ENCODE data around the gene HIPK2.

HIPK2 gene

GRCh38 chr7:139582130-139582650 is 195.6 kb downstream of the HIPK2 start:
- no peak for DNase-seq

DNA sequence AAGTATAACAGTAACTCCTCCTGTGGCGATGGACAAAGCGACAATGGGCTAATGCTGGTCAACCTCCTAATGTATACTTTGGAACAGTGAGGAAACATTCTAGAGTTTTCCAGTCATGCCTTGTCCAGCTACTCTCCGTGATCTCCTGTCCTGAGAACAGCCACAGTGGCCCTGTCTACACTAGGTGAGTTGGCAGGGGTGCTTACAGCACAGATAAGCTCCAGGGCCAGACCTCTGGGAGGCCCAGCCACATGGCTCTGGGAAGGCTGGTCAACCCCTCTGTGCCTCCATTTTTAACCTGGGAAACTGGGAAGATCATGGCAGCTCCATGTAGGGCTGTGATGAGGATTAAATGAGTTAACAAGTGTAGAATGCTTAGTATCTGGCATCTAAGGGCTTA is 197.4 kb downstream of the HIPK2 start:
- no peak for DNase-seq

GRCh38 chr7:139576179-139576973 is 201.4 kb downstream of the HIPK2 start:
- no peak for DNase-seq

DNA sequence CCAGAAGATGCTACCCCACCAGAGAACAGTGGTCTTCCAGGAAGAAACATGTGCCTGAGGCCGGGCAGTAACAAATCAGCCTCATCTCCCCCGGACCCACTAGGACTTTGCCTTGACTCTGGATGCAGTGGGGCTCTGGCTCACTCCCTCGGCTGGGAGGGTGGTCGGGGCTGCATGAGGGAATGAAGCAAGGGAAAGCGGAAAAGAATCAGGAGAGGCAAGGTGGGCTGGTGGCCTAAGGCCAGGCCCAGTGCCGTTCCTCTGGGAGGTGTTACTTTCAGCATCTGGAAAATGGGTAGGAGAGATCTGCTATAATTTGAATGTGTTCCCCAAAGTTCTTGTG is 202.5 kb downstream of the HIPK2 start:
- no peak for DNase-seq

DNA sequence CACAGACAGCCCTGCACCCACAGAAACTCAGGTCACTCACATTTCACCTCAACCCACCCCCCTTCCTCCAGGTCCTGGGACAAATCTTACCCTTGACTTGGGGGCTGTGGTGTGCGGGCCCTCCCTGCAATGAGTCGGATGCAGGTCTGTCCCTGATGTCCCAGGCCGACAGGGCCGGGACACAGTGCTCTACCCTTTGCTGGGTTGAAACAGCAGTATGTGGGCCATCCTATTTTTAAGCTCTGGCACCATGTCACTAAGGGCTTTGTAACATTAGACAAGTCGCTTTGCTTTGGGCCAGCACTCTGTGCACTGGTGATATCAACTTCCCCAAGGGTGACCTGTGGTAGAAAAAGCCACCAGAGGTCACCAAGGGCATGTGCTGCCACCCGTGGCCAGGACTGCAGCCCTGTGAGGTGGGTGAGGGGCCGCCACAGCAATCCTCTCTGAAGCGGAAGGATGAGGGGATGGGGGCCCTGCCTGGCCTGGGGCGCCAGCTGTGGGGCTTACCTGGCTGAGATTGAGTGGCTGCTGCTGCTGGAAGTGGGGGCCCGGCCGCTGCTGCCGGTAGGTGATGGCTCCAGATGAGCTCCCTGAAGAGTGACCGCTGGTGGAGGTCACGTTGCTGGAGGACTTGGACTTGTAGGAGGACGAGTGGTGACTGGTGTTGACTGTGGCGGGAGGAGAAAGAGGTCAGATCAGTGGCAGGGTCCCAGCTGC is 203.0 kb downstream of the HIPK2 start:
- DNase-seq, result no peak

GRCh38 chr7:139573871-139574270 is 203.9 kb downstream of the HIPK2 start:
- no peak for DNase-seq

GRCh38 chr7:139572704-139573385 is 205.0 kb downstream of the HIPK2 start:
- DNase-seq, result no peak

GRCh38 chr7:139572071-139572470 is 205.7 kb downstream of the HIPK2 start:
- no peak for DNase-seq

DNA sequence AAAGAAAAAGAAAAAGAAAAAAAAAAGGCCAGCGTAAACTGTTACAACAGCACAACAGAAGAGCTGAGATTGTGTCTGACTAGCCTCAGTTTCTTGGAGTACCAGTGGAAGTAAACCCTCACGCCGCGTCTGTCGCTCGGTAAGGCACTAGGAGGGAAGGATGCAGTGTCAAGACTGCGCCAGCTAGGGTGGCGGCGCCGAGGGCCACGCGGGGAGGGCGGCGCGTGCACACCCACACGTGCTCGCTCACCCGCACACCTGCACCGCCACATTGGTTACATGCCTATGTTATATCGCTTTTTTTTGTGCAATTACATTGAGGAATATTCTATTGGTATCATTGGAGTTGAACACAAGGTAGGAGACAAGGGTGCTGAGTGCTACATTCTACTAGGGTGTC is 206.1 kb downstream of the HIPK2 start:
- DNase-seq, result no peak

GRCh38 chr7:139571190-139571589 is 206.6 kb downstream of the HIPK2 start:
- DNase-seq, result no peak

- DNase-seq, result no peak
Observed at GRCh38 chr7:139570626-139571025, 207.2 kb downstream of the HIPK2 start.

GRCh38 chr7:139570119-139570518 is 207.7 kb downstream of the HIPK2 start:
- DNase-seq, result no peak

GRCh38 chr7:139568813-139569490 is 208.8 kb downstream of the HIPK2 start:
- no peak for DNase-seq

- no peak for DNase-seq
Observed at GRCh38 chr7:139568346-139568675, 209.5 kb downstream of the HIPK2 start.

- no peak for DNase-seq
Observed at GRCh38 chr7:139567647-139568345, 210.0 kb downstream of the HIPK2 start.

GRCh38 chr7:139566736-139567646 is 210.8 kb downstream of the HIPK2 start:
- DNase-seq, result no peak

GRCh38 chr7:139566075-139566474 is 211.7 kb downstream of the HIPK2 start:
- DNase-seq, result no peak

- DNase-seq, result no peak
Observed at GRCh38 chr7:139563856-139564255, 213.9 kb downstream of the HIPK2 start.

- no peak for DNase-seq
Observed at GRCh38 chr7:139562961-139563565, 214.7 kb downstream of the HIPK2 start.

DNA sequence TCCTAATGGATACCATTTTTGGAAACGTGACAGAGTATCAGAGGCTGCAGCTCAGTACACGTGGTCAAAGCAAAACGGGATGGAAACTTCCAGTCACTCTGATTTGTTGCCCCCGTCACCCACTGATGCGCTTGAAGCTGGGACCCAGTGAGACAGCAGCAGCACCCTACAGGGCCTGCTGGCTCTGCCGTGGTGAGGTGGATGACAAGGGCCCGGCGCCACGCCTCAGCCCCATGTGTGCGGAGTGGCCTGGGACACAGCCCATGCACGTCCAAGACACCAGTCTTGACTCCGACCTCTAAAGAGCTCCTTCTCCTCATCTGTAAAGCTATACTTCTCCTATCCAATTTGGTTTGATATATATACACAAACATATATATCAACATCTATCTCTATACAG is 215.3 kb downstream of the HIPK2 start:
- DNase-seq, result no peak

DNA sequence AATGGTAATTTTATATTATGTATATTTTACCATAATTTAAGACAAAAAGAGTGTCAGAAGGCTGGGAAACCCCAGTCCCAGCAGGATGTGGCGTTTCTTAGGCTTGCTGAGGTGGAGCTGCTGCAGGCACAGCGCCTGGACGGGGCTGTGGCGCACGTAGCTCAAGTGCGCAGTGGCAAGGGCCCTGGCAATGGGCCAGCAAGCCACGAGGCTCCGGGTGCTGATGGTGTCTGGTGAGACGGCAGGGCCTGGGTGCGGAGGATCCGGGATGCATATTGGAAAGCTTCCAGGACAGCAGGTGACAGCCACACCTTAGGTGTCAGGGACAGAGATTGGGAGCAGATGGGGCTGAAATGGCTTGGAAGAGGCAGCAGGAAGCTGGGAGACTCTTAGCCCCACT is 217.1 kb downstream of the HIPK2 start:
- DNase-seq, result no peak

Measured in CD4-positive, alpha-beta T cell treated with Interleukin-21 for 1 hour (primary cell).